NCI-H2107 treated with DMSO at 0.1 percent for 48 hours (cell line): ENCODE data around the gene KLF7.

Experiments
- DNase-seq: peaks from one replicate; lab custom pipeline; 2025; ENCODE audit not compliant: unreplicated experiment; lab: John Stamatoyannopoulos, UW

The KLF7 gene

GRCh38 chr2:207129821-207130220 lies 35.9 kb downstream of the KLF7 start:
- DNase-seq = no peak

- DNase-seq = no peak
Measured at GRCh38 chr2:207128867-207129266, 36.9 kb downstream of the KLF7 start.

- DNase-seq = no peak
Measured at GRCh38 chr2:207126724-207127308, 38.9 kb downstream of the KLF7 start.

- DNase-seq = no peak
Measured at GRCh38 chr2:207123776-207124391, 41.9 kb downstream of the KLF7 start.

- DNase-seq = no peak
Measured at GRCh38 chr2:207123335-207123744, 42.4 kb downstream of the KLF7 start.

- peak; percentile 39 for DNase-seq
Measured at GRCh38 chr2:207122651-207123334, 43.0 kb downstream of the KLF7 start.

GRCh38 chr2:207121784-207122183 lies 44.0 kb downstream of the KLF7 start:
- no peak for DNase-seq

GRCh38 chr2:207119048-207119447 lies 46.7 kb downstream of the KLF7 start:
- DNase-seq = no peak

- no peak for DNase-seq
Measured at GRCh38 chr2:207117668-207118067, 48.1 kb downstream of the KLF7 start.

- no peak for DNase-seq
Measured at GRCh38 chr2:207115715-207116364, 49.9 kb downstream of the KLF7 start.

- DNase-seq = peak; percentile 18
Measured at GRCh38 chr2:207113414-207113813, 52.3 kb downstream of the KLF7 start.

GRCh38 chr2:207112785-207113184 lies 53.0 kb downstream of the KLF7 start:
- no peak for DNase-seq

GRCh38 chr2:207112383-207112782 lies 53.4 kb downstream of the KLF7 start:
- DNase-seq = no peak

- no peak for DNase-seq
Measured at GRCh38 chr2:207111757-207112156, 54.0 kb downstream of the KLF7 start.

- DNase-seq = no peak
Measured at GRCh38 chr2:207110715-207111114, 55.0 kb downstream of the KLF7 start.

- DNase-seq = no peak
Measured at GRCh38 chr2:207110310-207110709, 55.4 kb downstream of the KLF7 start.

- DNase-seq = no peak
Measured at GRCh38 chr2:207109768-207110167, 56.0 kb downstream of the KLF7 start.

- DNase-seq = no peak
Measured at GRCh38 chr2:207108440-207108839, 57.3 kb downstream of the KLF7 start.

- DNase-seq = no peak
Measured at GRCh38 chr2:207107551-207107950, 58.2 kb downstream of the KLF7 start.

GRCh38 chr2:207107131-207107530 lies 58.6 kb downstream of the KLF7 start:
- DNase-seq = no peak

GRCh38 chr2:207103132-207103531 lies 62.6 kb downstream of the KLF7 start:
- DNase-seq = no peak

GRCh38 chr2:207101984-207102383 lies 63.8 kb downstream of the KLF7 start:
- no peak for DNase-seq
